HG03139 (cell line): ENCODE measurements around the gene KMT2E.
A peak's percentile ranks its signal among the peaks of the same experiment; 100 is the strongest.

Experiments used
- ATAC-seq: cut with Tn5 transposase; IDR thresholded peaks from one replicate; pipeline ENCODE4 v1.9.1; 2021; ENCODE audit not compliant: unreplicated experiment

The KMT2E gene

GRCh38 chr7:105060923-105061322, 46.9 kb downstream of the KMT2E start:
- no peak for ATAC-seq

GRCh38 chr7:105065104-105065503, 51.1 kb downstream of the KMT2E start:
- ATAC-seq, result no peak

GRCh38 chr7:105067691-105068090, 53.7 kb downstream of the KMT2E start:
- no peak for ATAC-seq

- no peak for ATAC-seq
Measured at GRCh38 chr7:105068886-105069285, 54.9 kb downstream of the KMT2E start.

- no peak for ATAC-seq
Measured at GRCh38 chr7:105073143-105073542, 59.1 kb downstream of the KMT2E start.

GRCh38 chr7:105079348-105079747, 65.3 kb downstream of the KMT2E start:
- ATAC-seq, result no peak

- no peak for ATAC-seq
Measured at GRCh38 chr7:105084581-105084980, 70.6 kb downstream of the KMT2E start.

GRCh38 chr7:105086850-105087249, 72.8 kb downstream of the KMT2E start:
- no peak for ATAC-seq

- ATAC-seq, result no peak
Measured at GRCh38 chr7:105087981-105088380, 74.0 kb downstream of the KMT2E start.

- no peak for ATAC-seq
Measured at GRCh38 chr7:105088456-105088855, 74.5 kb downstream of the KMT2E start.

GRCh38 chr7:105094966-105095365, 81.0 kb downstream of the KMT2E start:
- no peak for ATAC-seq

GRCh38 chr7:105096306-105096705, 82.3 kb downstream of the KMT2E start:
- ATAC-seq, result no peak

- no peak for ATAC-seq
Measured at GRCh38 chr7:105097619-105098018, 83.6 kb downstream of the KMT2E start.

- ATAC-seq, result peak; percentile 61
Measured at GRCh38 chr7:105098863-105099515, 85.0 kb downstream of the KMT2E start.

- peak; percentile 53 for ATAC-seq
Measured at GRCh38 chr7:105101864-105102263, 87.9 kb downstream of the KMT2E start.

GRCh38 chr7:105102557-105103352, 88.8 kb downstream of the KMT2E start:
- no peak for ATAC-seq

- ATAC-seq, result no peak
Measured at GRCh38 chr7:105105579-105105978, 91.6 kb downstream of the KMT2E start.

- no peak for ATAC-seq
Measured at GRCh38 chr7:105106473-105106872, 92.5 kb downstream of the KMT2E start.

GRCh38 chr7:105107458-105107857, 93.5 kb downstream of the KMT2E start:
- ATAC-seq, result no peak

- ATAC-seq, result no peak
Measured at GRCh38 chr7:105112440-105113418, 98.7 kb downstream of the KMT2E start.
